ENCODE measurements around the gene PIGZ.
A peak's percentile ranks its signal among the peaks of the same experiment; 100 is the strongest.
"Not testable (repeated sequence)": the region's sequence is repeated elsewhere in the genome, so short reads cannot be mapped to it uniquely, and the experiment has no call there.

PIGZ gene

DNA sequence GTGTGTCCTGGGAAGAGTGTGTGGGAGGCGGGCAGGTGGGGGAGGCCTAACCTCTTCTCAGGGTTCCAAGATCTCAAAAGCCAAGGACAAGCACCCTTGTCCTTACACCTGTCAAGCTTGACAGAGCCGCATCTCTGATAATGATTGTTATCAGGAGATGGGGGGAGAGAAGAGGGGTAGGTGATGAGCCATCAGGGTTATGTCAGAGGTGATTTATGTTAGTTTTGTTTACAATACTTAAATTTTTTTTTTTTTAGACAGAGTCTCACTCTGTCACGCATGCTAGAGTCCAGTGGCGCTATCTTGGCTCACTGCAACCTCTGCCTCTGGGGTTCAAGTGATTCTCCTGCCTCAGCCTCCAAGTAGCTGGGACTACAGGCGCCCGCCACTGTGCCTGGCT lies 18.9 kb downstream of the PIGZ start:
- DNase-seq (ENCODE audit: low read depth in 3 of 3, low spot score in 1 of 3): no peak

DNA sequence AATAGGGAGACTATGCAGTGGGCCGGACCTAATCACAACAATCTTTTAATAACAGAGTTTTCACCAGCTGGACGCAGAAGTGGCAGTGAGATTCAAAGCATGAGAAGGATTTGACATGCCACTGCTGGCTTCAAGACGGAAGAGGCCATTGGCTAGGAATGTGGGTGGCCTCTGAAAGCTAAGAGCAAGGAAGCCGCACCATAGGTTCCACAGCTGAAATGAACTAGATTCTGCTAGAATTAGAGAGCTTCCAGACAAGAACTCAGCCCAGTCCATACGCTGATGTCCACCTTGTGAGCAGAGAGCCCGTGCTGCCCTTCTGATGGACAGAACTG lies 19.4 kb downstream of the PIGZ start:
- DNase-seq (ENCODE audit: low read depth in 3 of 3, low spot score in 1 of 3): no peak

DNA sequence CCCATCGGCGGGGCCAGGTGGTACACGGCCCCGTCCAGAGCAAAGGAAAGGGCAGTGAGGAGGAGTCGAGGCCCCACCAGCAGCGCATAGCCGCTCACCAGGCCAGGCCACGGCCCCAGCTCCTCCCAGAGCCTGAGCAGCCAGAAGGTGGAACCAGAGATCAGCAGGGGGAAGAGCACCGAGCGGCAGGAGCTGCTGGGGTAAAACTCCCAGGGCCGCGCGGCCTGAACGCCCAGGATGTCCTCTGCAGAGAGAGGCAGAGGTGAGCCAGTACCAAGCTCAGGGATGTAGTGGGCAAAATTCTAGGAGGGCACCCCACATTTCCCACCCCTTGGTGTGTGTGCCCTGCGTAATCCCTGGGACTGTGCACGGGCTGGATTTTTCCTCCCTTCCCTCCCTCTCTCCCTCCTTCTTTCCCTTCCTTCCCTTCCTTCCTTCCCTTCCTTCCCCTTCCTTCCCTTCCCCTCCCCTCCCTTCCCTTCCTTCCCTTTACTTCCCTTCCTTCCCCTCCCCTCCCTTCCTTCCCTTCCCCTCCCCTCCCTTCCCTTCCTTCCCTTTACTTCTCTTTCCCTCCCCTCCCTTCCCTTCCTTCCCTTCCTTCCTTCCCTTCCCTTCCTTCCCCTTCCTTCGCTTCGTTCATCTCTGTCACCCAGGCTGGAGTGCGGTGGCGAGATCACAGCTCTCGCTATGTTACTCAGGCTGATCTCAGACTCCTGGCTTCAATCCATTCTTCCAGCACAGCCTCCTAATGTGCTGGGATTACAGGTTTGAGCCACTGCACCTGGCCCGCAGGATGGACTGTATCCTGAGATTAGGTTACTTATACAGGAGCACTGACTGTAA lies 20.0 kb downstream of the PIGZ start:
- DNase-seq (ENCODE audit: low read depth in 3 of 3, low spot score in 1 of 3): no peak

DNA sequence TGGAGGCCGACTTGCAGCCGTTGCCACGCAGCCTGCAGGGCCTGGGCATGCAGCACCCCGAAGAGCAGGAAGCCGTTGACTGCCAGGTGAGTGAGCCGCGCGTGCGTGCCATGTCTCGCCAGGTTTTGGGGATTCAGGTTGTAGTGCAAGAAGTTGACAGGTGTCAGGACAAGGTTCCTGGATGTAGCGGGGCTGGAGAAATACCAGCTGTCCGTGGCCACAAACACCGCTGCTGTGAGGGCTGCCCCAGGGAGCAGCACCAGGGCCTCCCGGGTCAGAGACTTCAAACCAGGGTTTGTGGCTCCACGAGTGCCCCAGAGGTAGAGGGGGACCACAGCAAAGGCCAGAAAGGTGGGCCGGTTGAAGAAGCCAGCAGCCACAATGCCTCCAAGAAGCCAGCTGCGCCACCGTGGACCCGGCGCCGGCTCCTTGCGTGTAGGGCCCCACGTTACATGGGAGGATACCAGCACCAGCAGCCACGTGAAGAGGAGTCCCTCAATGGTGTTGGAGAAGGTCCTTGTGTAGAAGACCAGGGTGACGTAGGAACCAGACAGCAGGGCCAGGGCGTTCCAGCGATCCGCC lies 20.7 kb downstream of the PIGZ start:
- no peak for DNase-seq (ENCODE audit: low read depth in 3 of 3, low spot score in 1 of 3)

DNA sequence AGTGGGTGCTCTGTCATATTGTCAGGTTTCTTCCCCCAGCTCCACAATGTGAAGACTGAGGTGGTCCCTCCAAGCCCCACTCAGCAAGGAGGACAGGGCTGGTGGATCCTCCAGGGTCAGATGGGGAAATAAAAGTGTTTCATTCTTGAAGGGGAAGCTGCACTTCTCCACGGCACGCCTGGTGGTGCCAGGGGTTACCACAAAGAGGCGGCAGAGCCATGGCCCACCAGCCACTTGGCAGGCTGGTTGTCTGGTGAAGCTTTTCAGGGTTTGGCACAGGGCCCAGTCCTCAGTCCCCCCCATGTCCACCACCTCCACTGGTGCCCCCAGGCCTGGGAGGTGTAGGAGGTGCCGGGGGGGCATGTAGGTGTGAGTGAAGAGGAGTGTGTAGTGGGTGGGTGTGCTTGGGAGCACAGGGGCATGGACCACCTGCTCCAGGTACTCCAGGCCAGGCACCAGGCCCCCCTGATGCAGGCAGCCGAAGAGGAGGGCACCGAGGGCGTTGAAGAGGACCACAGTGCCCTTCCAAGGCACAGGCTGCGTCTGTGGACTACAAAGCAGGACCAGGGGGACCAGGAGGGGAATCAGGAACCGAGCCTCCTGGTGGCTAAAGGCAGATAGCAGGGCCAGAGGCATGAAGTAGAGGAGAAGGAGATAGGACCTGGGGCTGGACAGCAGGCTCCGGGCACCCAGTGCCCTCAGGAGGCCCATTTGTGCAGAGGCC lies 21.3 kb downstream of the PIGZ start:
- DNase-seq (ENCODE audit: low read depth in 3 of 3, low spot score in 1 of 3): no peak

DNA sequence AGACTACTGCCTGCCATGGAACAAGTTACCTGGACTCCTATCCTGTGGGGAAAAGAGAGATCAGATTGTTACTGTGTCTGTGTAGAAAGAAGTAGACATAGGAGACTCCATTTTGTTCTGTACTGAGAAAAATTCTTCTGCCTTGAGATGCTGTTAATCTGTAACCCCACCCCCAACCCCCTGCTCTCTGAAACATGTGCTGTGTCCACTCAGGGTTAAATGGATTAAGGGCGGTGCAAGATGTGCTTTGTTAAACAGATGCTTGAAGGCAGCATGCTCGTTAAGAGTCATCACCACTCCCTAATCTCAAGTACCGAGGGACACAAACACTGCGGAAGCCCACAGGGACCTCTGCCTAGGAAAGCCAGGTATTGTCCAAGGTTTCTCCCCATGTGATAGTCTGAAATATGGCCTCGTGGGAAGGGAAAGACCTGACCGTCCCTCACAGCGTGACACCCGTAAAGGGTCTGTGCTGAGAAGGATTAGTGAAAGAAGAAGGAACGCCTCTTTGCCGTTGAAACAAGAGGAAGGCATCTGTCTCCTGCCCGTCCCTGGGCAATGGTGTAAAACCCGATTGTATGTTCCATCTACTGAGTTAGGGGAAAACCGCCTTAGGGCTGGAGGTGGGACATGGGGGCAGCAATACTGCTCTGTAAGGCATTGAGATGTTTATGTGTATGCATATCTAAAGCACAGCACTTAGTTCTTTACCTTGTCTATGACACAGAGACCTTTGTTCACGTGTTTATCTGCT lies 24.4 kb downstream of the PIGZ start:
- not testable (repeated sequence) for DNase-seq (ENCODE audit: low read depth in 3 of 3, low spot score in 1 of 3)

DNA sequence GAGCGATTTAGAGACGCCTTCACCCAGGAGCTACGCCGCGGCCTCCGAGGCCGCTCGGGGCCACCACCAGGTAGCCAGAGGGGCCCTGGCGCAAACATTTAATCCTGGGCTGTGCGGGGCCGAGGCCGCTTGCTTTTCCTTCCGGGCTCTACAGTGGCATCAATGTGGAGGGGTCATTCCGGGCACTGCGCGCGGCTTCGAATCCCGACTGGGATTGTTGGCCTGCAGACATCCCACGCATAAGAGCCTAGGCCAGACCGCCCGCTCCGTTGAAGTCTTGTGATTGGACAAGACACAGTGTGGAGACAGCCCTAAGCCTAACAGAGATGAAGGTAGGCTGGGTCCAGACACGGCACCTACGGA lies 25.7 kb downstream of the PIGZ start:
- DNase-seq (ENCODE audit: low read depth in 3 of 3, low spot score in 1 of 3): no peak

DNA sequence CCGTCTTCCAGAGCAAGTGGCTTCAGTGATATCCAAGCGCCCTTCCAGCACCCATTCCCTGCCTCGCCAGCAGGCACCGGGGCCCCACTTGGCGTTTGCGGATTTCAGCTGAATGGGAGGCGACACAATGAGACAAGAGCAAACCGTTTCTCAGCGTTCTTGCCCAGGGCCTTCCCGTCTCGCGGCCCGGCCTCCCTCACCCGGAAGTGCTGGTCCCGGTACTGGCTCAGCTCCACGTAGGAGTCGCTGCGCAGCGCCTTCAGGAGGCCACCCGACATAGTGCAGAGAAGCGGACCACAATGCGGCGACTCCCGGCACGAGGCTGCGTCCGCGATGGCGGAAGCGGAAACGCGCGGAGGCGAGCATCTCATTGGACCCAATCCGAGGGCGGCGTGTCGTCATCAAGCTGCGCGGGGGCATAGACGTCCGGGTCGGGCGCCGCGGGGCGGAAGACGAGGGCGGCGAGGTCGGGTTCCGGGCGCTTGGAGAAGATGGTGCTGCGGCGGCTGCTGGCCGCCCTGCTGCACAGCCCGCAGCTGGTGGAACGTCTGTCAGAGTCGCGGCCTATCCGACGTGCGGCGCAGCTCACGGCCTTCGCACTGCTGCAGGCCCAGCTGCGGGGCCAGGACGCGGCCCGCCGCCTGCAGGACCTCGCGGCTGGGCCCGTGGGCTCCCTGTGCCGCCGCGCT lies 26.3 kb downstream of the PIGZ start, which contains the start of gene NCBP2:
Gene NCBP2 (minus strand): TSS at position 303 of the 689 bp plus-strand sequence. CDS start 25 bp downstream, at position 278.
- DNase-seq (ENCODE audit: low read depth in 3 of 3, low spot score in 1 of 3): peak; percentile 97 to 100 (median 98)

DNA sequence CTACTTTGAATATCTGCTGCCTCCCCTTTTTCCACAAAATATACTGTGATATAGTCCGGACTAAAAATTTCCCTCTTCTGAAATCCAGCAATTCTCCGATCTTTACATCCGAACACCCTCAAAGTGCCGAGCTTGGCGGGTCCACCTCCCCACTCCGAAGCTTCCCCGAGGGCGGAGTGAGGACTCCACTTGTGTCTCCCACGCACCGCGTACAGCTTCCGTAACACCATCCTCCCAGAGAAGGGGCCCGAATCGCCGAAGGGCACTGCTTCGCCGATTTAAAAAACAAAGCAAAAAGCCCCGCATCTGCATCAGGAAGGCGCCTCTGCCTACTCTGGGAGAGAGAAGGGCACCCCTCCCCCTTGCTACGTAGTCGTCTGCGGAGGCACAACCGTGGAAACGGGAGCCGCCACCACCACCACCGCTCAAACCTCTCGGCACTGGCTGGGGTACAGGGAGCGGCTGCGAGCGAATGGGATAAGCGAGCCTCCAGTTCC lies 26.9 kb downstream of the PIGZ start:
- peak; percentile 12 to 55 (median 27) for DNase-seq (ENCODE audit: low read depth in 3 of 3, low spot score in 1 of 3)

DNA sequence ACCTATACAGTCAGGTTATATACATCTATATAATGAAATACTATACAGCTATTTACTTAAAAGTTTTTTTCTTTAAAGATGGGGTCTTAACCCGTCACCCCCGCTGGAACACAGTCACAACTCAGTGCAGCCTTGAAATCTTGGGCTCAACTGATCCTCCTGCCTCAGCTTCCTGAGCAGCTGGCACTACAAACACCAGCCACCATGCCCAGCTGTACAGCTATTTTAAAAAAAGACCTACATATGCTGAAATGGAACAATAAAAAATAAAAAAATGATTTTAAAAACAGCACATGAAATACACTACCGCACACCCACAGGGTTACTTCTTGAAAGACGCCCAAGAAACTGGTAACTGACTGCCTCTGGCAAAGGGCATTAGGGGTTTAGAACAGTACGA lies 30.1 kb downstream of the PIGZ start:
- DNase-seq (ENCODE audit: low read depth in 3 of 3, low spot score in 1 of 3): no peak

DNA sequence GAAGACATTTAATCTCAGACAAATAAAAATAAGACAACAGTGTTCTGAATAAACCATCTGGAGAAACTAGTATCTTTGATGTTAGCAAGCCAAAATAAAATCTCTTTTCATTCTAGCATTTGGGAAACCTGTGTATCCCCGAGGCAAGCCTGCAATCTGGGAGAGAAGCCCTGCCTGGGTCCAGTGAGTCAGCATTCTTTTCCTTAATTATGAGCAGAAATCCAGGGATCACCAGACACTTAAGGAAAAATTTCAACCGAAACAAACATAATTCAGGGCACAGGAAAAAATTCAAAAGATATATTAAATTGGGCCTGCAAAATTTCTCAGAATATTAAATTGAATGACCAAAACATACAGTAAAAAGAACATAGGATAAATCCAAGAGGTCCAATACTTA lies 30.5 kb downstream of the PIGZ start:
- DNase-seq (ENCODE audit: low read depth in 3 of 3, low spot score in 1 of 3): no peak

DNA sequence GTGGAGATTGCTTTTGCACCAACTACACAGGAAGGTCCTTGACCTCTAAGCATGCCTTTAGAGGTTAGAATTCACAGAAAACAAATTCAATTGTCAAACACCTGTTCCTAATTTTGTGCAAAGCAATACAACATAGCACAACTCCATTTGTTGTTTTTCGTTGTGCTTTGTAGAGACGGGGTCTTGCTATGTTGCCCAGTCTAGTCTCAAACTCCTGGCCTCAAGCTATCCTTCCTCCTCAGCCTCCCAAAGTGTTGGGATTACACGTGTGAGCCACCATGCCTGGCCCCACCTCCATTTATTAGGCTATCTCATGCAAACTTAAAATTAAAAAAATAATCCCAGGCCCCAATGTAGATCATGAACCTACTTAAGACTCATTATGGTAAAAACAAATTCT lies 32.3 kb downstream of the PIGZ start:
- DNase-seq (ENCODE audit: low read depth in 3 of 3, low spot score in 1 of 3): no peak

DNA sequence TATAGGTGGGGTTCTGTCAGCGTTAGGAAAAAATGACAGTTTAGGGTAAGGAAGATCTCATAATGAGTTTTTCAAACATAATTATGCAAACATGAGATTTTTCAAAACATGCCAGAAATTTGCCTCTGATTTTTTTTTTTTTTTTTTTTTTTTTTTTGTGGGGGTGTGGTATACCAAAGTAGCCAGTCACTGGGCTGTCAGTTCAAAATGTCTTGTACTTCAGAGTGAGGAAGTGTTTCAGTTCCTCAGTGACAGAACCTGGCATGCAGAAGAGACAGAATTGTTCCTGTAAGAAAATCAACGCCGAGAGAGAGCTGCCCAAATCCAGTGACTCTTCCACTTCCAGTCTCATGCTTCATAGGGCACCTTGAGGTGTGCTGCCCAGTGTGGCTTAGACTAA lies 36.0 kb downstream of the PIGZ start:
- DNase-seq (ENCODE audit: low read depth in 3 of 3, low spot score in 1 of 3): no peak

DNA sequence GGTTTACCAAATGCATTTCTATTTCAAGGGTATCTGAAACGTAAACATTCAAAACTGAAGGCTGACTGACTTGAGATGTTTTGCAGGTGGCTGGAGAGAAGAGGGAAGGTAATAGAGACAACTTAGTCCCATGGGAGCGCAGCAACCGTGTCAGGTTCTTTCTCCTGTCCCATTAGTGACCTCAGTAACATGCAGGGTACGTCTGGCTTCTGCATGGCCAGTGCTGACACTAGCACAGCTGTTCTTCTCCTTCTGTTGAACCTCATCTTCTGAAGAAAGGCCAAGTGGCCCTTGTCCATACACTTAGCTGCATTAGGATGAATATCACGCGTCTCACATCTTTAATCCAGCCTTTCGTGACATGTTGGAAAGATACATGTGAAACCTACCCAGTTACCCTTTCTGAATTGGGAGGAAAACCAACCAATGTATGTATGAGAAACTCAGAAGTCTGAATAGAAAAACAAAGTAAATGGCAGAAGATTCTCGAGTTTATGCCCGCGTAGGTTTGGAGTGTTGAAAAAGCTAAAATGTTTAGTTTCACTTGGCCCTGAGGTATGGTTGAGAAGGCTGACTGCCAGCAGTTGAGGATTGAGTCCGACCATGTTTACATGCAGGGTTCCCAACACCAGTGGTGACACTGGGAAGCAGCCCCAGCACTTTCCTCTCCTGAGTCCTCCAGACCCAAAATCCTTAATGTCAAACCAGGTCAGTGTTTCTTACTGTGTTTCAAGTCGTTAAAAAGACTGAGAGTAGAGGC lies 36.6 kb downstream of the PIGZ start:
- DNase-seq (ENCODE audit: low read depth in 3 of 3, low spot score in 1 of 3): no peak

DNA sequence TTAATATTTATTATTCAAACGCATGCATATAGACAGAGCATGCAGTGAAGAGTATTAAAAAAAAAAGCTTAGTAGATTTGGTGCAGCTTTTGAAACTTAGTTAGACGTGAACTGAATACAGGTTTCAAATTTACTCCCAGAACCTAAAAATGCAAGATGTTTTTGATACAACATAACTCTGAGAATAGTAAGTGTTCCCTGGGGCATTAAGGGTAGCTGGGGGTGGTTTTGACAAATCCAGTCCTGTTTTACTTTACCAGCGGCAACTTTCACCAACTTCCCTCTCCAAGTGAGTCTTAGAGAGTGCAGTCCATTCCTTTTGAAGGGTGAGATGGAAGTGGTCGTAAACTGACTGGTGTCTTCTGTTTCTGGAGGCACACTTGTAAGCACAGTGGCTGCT lies 37.5 kb downstream of the PIGZ start:
- DNase-seq (ENCODE audit: low read depth in 3 of 3, low spot score in 1 of 3): no peak

DNA sequence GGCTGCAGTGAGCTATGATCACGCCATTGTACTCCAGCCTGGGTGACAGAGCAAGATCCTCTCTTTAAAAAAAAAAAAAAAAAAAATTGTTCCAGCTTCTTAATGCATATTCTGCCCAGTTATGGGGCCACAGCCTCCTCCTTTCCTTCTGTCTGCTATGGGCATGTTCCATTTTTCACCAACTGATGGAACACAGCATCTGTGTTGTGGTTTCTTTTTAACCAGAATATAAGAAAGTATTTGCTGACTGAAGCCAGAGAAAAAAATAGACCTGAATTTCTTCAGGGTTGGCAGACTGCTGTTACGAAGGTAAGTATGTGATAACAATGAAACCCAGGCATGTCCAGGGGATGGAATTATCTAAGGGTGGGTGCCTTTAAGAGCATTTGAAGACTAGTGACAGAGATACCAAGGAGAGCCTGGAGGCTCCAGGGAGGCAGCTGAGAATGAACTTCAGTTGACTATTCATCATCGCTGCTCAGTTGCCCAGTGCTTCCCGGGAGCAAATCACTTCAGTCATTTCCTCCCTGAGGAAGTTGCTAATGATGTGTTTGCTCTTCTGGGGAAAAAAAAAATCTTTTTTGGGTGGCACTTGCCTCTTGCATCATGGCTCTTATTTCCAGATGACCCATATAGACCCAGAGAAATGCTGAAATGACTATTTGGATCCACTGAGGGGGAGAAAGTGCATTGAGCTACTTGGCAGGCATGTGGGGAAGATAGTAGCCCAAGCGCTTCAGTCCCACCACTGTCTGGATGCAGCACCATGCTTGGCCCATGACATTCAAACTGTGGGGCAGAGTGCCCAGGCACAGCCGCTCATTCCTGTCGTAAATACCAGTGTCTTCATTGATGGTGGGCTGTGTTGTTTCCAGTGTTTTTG lies 40.8 kb downstream of the PIGZ start:
- no peak for DNase-seq (ENCODE audit: low read depth in 3 of 3, low spot score in 1 of 3)

DNA sequence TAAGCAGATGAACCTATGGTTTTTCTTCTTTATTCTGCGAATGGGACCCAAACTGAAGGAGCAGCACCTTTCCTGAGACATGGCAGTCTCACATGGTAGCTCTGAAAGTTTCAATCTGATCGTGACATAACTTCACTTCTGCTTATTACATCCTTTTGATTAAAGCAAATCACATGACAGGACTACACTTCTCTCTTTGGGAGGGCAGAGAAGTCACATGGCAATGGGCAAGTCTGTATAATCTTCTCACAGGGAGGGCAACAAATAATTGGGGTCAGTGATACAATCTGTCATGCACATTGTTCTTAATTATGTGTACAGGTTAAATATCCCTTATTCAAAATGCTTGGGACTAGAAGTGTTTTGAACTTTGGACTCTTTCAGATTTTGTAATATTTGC lies 47.9 kb downstream of the PIGZ start:
- DNase-seq (ENCODE audit: low read depth in 3 of 3, low spot score in 1 of 3): no peak

DNA sequence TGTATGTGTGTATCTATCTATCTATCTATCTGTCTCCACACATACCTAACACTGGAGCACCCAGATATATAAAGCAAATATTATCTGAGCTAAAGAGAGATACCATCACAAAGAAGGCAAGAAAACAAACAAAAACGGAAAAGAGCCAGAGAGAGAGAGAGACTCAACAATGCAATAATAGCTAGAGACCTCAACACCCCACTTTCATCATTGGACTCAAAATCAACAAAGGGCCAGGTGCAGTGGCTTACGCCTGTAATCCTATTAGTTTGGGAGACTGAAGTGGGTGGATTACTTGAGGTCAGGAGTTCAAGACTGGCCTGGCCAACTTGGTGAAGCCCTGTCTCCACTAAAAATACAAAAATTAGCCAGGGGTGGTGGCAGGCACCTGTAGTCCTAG lies 49.7 kb downstream of the PIGZ start:
- no peak for DNase-seq (ENCODE audit: low read depth in 3 of 3, low spot score in 1 of 3)

DNA sequence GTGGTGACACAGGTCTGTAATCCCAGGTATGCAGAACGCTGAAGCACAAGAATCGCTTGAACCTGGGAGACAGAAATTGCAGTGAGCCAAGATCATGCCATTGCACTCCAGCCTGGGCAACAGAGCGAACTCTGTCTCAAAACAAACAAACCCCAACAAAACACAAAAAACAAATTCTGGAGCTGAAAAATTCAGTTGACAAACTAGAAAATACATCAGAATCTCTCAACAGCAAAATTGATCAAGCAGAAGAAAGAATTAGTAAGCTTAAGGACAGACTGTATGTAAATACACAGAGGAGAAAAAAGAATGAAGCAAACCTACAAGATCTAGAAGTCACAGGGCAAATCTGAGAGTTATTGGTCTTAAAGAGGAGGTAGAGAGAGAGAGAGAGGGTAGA lies 51.6 kb downstream of the PIGZ start:
- DNase-seq (ENCODE audit: low read depth in 3 of 3, low spot score in 1 of 3): no peak
